Measurements from ENCODE around the gene ADD1. TPM values are rescaled to one million over a fixed set of nuclear protein-coding genes. Genes with fewer than 3 reads are reported as not detected.

Gene ADD1
- total RNA-seq, 1 donor from 2014 or later: 155 TPM

- Histone ChIP-seq H3K9me3 (ENCODE audit: control insufficient read depth in 3 of 3, low read length in 3 of 3) (no peaks in the 10 kb centered on the region), H3K27ac (ENCODE audit: low read depth, low read length) (peak overlapping the region; percentile 87), H3K4me1 (ENCODE audit: control insufficient read depth in 3 of 3, insufficient read depth in 3 of 3, low read length in 3 of 3) (peaks cover 73 to 91% (median 86%) of the 10 kb centered on the region in 3 donors), H3K36me3 (ENCODE audit: control insufficient read depth in 3 of 3, insufficient read depth in 3 of 3, low read length in 3 of 3) (no peaks in the 10 kb centered on the region), H3K27me3 (ENCODE audit: control insufficient read depth in 3 of 3, insufficient read depth in 3 of 3, low read length in 3 of 3) (no peaks in the 10 kb centered on the region), H3K4me3 (ENCODE audit: low read length in 3 of 3) (peak overlapping the region in 2 of 3 donors; percentile 3 to 9), H3K9ac (ENCODE audit: low read depth in 1 of 3, low read length in 3 of 3) (peak overlapping the region in 1 of 3 donors; percentile 38)
Observed at GRCh38 chr4:2799224-2799911, 44.3 kb upstream of the ADD1 start.

- no peaks in the 10 kb centered on the region for H3K36me3 ChIP-seq (ENCODE audit: control insufficient read depth in 3 of 3, insufficient read depth in 3 of 3, low read length in 3 of 3)
- peaks cover 71 to 91% (median 85%) of the 10 kb centered on the region in 3 donors for H3K4me1 ChIP-seq (ENCODE audit: control insufficient read depth in 3 of 3, insufficient read depth in 3 of 3, low read length in 3 of 3)
- peak overlapping the region in 2 of 3 donors; percentile 45 to 62 for H3K9ac ChIP-seq (ENCODE audit: low read depth in 1 of 3, low read length in 3 of 3)
- peak overlapping the region; percentile 87 for H3K27ac ChIP-seq (ENCODE audit: low read depth, low read length)
- no peaks in the 10 kb centered on the region for H3K9me3 ChIP-seq (ENCODE audit: control insufficient read depth in 3 of 3, low read length in 3 of 3)
- H3K27me3 ChIP-seq (ENCODE audit: control insufficient read depth in 3 of 3, insufficient read depth in 3 of 3, low read length in 3 of 3): no peaks in the 10 kb centered on the region
- H3K4me3 ChIP-seq (ENCODE audit: low read length in 3 of 3): peak overlapping the region; percentile 36 to 43 (median 41)
Observed at GRCh38 chr4:2799971-2800690, 43.5 kb upstream of the ADD1 start.

DNA sequence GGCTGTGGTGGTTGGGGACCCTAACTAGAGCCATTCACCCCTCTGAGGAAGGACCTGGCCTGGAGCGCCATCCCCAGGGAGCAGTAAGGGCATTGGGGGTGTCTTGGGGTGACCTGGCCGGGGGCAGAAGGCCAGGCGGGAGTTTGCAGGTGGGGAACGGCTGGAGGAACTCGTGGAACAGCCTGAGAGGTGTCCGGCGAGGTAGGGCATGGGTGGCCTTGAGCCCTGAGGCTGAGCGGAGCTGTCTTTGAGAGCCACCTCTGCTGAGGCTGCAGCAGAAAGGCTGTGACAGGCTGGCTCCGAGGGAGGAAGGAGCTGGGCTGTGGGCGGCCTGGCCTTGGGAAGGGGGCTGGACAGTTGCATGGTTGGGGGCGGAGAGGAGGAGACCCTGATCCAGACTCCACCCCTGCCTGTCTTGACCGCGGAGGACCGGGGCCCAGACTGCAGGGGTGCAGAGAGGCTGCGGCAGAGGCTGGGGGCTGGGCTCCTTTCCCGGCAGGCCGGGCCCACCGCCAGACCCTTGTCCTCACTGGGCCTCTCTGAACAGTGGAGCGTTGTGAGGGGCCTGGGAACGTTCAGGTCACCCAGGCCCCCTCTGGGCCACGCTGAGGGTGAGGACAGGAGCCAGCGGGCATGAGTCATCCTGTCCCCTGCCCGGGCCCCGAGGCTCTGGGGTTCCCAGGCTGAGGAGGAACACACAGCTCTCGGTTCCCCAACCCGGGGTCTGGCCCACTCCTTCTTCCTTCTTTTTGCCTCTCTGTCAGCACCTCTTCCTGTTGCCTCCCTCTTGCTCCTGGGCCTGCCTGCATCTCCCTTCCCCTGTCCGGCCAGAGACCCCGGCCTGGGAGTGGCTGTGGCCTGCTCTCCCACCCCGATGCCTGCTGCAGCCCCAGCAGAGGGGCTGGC is 42.7 kb upstream of the ADD1 start:
- Histone ChIP-seq H3K4me3 (ENCODE audit: low read length in 3 of 3) (peak overlapping the region; percentile 36 to 43 (median 41)), H3K27me3 (ENCODE audit: control insufficient read depth in 3 of 3, insufficient read depth in 3 of 3, low read length in 3 of 3) (no peaks in the 10 kb centered on the region), H3K4me1 (ENCODE audit: control insufficient read depth in 3 of 3, insufficient read depth in 3 of 3, low read length in 3 of 3) (peaks cover 71 to 91% (median 87%) of the 10 kb centered on the region in 3 donors), H3K9ac (ENCODE audit: low read depth in 1 of 3, low read length in 3 of 3) (peak overlapping the region; percentile 45 to 74 (median 62)), H3K9me3 (ENCODE audit: control insufficient read depth in 3 of 3, low read length in 3 of 3) (no peaks in the 10 kb centered on the region), H3K27ac (ENCODE audit: low read depth, low read length) (peak overlapping the region; percentile 87), H3K36me3 (ENCODE audit: control insufficient read depth in 3 of 3, insufficient read depth in 3 of 3, low read length in 3 of 3) (no peaks in the 10 kb centered on the region)

GRCh38 chr4:2802618-2803531 is 40.8 kb upstream of the ADD1 start:
- H3K27me3 ChIP-seq (ENCODE audit: control insufficient read depth in 3 of 3, insufficient read depth in 3 of 3, low read length in 3 of 3): no peaks in the 10 kb centered on the region
- no peak overlapping the region for H3K4me3 ChIP-seq (ENCODE audit: low read length in 3 of 3)
- no peak overlapping the region for H3K27ac ChIP-seq (ENCODE audit: low read depth, low read length)
- H3K36me3 ChIP-seq (ENCODE audit: control insufficient read depth in 3 of 3, insufficient read depth in 3 of 3, low read length in 3 of 3): no peaks in the 10 kb centered on the region
- peaks cover 74 to 90% (median 86%) of the 10 kb centered on the region in 3 donors for H3K4me1 ChIP-seq (ENCODE audit: control insufficient read depth in 3 of 3, insufficient read depth in 3 of 3, low read length in 3 of 3)
- no peaks in the 10 kb centered on the region for H3K9me3 ChIP-seq (ENCODE audit: control insufficient read depth in 3 of 3, low read length in 3 of 3)
- H3K9ac ChIP-seq (ENCODE audit: low read depth in 1 of 3, low read length in 3 of 3): no peak overlapping the region

DNA sequence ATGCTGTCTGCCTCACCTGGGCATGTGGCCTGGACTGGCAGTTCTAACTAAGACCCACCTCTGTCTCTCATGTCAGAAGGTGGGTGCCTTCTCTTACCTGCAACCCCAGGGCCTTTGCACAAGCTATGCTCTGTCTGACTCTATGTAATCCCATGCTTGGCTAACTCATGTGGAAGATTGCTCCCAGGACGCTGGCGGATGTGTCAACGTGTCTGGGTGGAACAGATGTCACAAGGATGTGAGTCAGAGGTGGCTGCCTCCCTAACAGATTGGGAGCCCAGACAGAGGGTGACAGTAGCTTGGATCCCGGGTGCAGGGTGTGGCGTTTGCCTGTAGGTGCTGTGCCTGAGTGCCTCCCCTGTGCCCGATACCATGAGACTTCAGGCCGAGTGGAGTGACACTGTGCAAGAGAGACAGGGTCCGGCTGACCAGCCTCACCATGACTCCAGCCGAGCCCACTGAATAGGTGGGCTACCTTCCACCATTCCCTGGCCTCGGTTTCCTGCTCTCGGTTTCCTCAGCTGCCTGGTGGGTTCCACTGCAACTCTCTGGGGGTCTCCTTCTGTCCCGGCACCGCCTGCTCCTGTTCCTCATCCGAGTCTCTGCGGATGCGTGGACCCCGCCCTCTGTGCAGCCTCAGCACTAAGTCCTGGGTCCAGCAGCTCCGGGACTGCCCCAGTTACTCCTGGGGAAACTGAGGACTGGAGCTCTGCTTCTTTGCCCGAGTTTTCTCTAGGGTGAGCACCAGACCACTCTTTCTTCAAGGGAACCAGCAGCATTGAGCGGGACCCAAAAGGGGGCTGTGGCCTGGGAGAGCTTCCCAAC is 39.8 kb upstream of the ADD1 start:
- Histone ChIP-seq H3K4me3 (ENCODE audit: low read length in 3 of 3) (no peak overlapping the region), H3K4me1 (ENCODE audit: control insufficient read depth in 3 of 3, insufficient read depth in 3 of 3, low read length in 3 of 3) (peaks cover 69 to 81% (median 76%) of the 10 kb centered on the region in 3 donors), H3K27me3 (ENCODE audit: control insufficient read depth in 3 of 3, insufficient read depth in 3 of 3, low read length in 3 of 3) (no peaks in the 10 kb centered on the region), H3K9me3 (ENCODE audit: control insufficient read depth in 3 of 3, low read length in 3 of 3) (no peaks in the 10 kb centered on the region), H3K36me3 (ENCODE audit: control insufficient read depth in 3 of 3, insufficient read depth in 3 of 3, low read length in 3 of 3) (no peaks in the 10 kb centered on the region), H3K9ac (ENCODE audit: low read depth in 1 of 3, low read length in 3 of 3) (no peak overlapping the region), H3K27ac (ENCODE audit: low read depth, low read length) (no peak overlapping the region)

DNA sequence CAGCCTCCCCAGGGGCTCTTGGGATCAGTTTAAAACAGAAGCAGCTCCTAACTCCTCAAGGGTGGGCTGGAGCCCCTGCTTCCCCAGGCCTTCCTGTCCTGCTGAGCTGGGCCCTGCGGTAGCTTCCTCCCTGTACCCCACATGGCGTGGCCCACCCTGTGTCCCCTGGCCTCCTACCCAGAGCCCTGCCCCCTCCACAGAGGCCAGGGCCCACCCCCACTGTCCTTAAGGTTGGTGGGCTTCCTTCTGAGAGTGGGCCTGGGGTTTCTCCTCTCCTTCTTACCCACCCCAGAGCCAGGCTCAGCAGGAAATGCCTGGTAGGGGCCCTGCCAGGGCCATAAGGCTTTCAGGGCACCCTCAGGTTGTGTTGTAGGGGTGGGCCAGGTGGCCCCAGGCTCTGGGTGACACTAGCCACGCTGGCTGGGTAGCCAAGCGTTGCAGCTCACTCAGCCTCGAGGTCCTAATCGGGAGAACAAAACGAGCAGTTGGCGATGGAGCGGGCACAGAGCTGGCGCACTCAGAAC is 39.1 kb upstream of the ADD1 start:
- peak overlapping the region in 1 of 3 donors; percentile 57 for H3K9ac ChIP-seq (ENCODE audit: low read depth in 1 of 3, low read length in 3 of 3)
- H3K27ac ChIP-seq (ENCODE audit: low read depth, low read length): no peak overlapping the region
- H3K36me3 ChIP-seq (ENCODE audit: control insufficient read depth in 3 of 3, insufficient read depth in 3 of 3, low read length in 3 of 3): no peaks in the 10 kb centered on the region
- no peaks in the 10 kb centered on the region for H3K27me3 ChIP-seq (ENCODE audit: control insufficient read depth in 3 of 3, insufficient read depth in 3 of 3, low read length in 3 of 3)
- H3K4me3 ChIP-seq (ENCODE audit: low read length in 3 of 3): no peak overlapping the region
- peaks cover 66 to 78% (median 73%) of the 10 kb centered on the region in 3 donors for H3K4me1 ChIP-seq (ENCODE audit: control insufficient read depth in 3 of 3, insufficient read depth in 3 of 3, low read length in 3 of 3)
- H3K9me3 ChIP-seq (ENCODE audit: control insufficient read depth in 3 of 3, low read length in 3 of 3): no peaks in the 10 kb centered on the region

- Histone ChIP-seq H3K4me3 (ENCODE audit: low read length in 3 of 3) (no peak overlapping the region), H3K9ac (ENCODE audit: low read depth in 1 of 3, low read length in 3 of 3) (peak overlapping the region in 1 of 3 donors; percentile 57), H3K27ac (ENCODE audit: low read depth, low read length) (no peak overlapping the region), H3K27me3 (ENCODE audit: control insufficient read depth in 3 of 3, insufficient read depth in 3 of 3, low read length in 3 of 3) (no peaks in the 10 kb centered on the region), H3K4me1 (ENCODE audit: control insufficient read depth in 3 of 3, insufficient read depth in 3 of 3, low read length in 3 of 3) (peaks cover 67 to 79% (median 74%) of the 10 kb centered on the region in 3 donors), H3K36me3 (ENCODE audit: control insufficient read depth in 3 of 3, insufficient read depth in 3 of 3, low read length in 3 of 3) (no peaks in the 10 kb centered on the region), H3K9me3 (ENCODE audit: control insufficient read depth in 3 of 3, low read length in 3 of 3) (no peaks in the 10 kb centered on the region)
Observed at GRCh38 chr4:2804973-2805501, 38.6 kb upstream of the ADD1 start.

- H3K4me1 ChIP-seq (ENCODE audit: control insufficient read depth in 3 of 3, insufficient read depth in 3 of 3, low read length in 3 of 3): peaks cover 67 to 79% (median 74%) of the 10 kb centered on the region in 3 donors
- H3K4me3 ChIP-seq (ENCODE audit: low read length in 3 of 3): peak overlapping the region in 1 of 3 donors; percentile 29
- no peaks in the 10 kb centered on the region for H3K9me3 ChIP-seq (ENCODE audit: control insufficient read depth in 3 of 3, low read length in 3 of 3)
- H3K27me3 ChIP-seq (ENCODE audit: control insufficient read depth in 3 of 3, insufficient read depth in 3 of 3, low read length in 3 of 3): no peaks in the 10 kb centered on the region
- H3K36me3 ChIP-seq (ENCODE audit: control insufficient read depth in 3 of 3, insufficient read depth in 3 of 3, low read length in 3 of 3): no peaks in the 10 kb centered on the region
- H3K9ac ChIP-seq (ENCODE audit: low read depth in 1 of 3, low read length in 3 of 3): peak overlapping the region in 2 of 3 donors; percentile 14 to 57
- H3K27ac ChIP-seq (ENCODE audit: low read depth, low read length): peak overlapping the region; percentile 40
Observed at GRCh38 chr4:2805712-2806389, 37.8 kb upstream of the ADD1 start.
